ENCODE data around the gene OLFML1. TPM values are rescaled to one million over a fixed set of nuclear protein-coding genes. Genes with fewer than 3 reads are reported as not detected.

Gene OLFML1
- total RNA-seq, 4 donors from 2014 or later = 1.7 to 4.0 (median 2.4) TPM

DNA sequence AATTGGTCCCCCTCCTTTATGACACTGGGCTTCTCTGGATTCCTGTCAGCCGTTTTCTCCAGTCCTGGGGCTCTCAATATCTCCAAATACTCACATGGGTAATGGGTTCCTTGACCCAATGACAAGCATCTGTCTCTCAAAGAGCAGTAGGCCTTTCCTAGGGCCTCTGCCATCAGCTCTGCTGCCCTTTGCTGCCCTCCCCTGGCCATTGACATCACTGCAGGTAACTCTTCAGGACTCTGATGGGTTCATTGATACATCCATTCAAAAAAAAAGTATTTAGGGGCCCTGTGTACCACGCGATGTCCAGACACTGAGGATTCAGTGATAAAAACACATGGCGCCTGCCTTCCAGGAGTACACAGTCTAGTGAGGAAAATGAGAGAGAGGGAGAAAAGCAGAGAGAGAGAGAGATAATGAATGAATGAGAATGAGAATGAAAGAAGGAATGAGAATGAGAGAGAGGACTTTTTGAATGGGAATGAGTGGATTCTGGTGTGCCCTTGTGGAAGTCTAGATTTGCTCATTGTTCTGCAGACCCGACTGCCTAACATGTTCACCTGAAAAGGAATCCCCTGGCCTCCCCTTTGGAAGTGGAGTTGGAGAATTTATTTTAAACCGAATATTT lies 42.6 kb upstream of the OLFML1 start:
- Histone ChIP-seq H3K4me1 (no peaks in the 10 kb centered on the region), H3K4me3 (no peak overlapping the region), H3K27me3 (no peaks in the 10 kb centered on the region), H3K27ac (no peak overlapping the region), H3K36me3 (no peaks in the 10 kb centered on the region), H3K9me3 (no peaks in the 10 kb centered on the region)
- peak; percentile 18 to 39 for DNase-seq
- ATAC-seq = peak; percentile 51 to 87
- intact Hi-C loops (cut with DNase I; ENCODE audit: low total_unique reads) = loop anchor here (5.0 kb wide), 2 partner anchors 70 to 345 kb away; partner anchors contain the start of gene PPFIBP2
- in situ Hi-C loops (cut with MboI; ENCODE audit: low sequenced_read_pairs in 4 of 4) = loop anchor here in 2 of 4 donors (25.0 kb wide), 1 partner anchor 330 kb away; no protein-coding TSS in a partner anchor
- no peak for TF ChIP-seq POLR2A (IDR thresholded peaks at IDR 0.05)
- TF ChIP-seq, protein P1, sequence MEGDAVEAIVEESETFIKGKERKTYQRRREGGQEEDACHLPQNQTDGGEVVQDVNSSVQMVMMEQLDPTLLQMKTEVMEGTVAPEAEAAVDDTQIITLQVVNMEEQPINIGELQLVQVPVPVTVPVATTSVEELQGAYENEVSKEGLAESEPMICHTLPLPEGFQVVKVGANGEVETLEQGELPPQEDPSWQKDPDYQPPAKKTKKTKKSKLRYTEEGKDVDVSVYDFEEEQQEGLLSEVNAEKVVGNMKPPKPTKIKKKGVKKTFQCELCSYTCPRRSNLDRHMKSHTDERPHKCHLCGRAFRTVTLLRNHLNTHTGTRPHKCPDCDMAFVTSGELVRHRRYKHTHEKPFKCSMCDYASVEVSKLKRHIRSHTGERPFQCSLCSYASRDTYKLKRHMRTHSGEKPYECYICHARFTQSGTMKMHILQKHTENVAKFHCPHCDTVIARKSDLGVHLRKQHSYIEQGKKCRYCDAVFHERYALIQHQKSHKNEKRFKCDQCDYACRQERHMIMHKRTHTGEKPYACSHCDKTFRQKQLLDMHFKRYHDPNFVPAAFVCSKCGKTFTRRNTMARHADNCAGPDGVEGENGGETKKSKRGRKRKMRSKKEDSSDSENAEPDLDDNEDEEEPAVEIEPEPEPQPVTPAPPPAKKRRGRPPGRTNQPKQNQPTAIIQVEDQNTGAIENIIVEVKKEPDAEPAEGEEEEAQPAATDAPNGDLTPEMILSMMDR (IDR thresholded peaks at IDR 0.05 in 4 of 5, conservative IDR thresholded peaks at IDR 0.05 in 1 of 5) = peak; percentile 61 to 86 (median 66)

GRCh38 chr11:7444091-7444981 lies 41.0 kb upstream of the OLFML1 start:
- in situ Hi-C loops (cut with MboI; ENCODE audit: low sequenced_read_pairs in 4 of 4) (loop anchor here in 2 of 4 donors (25.0 kb wide), 1 partner anchor 332 kb away; no protein-coding TSS in a partner anchor), intact Hi-C loops (cut with DNase I; ENCODE audit: low total_unique reads) (loop anchor here (5.0 kb wide), 2 partner anchors 68 to 347 kb away; partner anchors contain the start of gene PPFIBP2)
- no peak overlapping the region for H3K27ac ChIP-seq
- no peak for ATAC-seq
- no peaks in the 10 kb centered on the region for H3K4me1 ChIP-seq
- no peak for TF ChIP-seq POLR2A (IDR thresholded peaks at IDR 0.05)
- TF ChIP-seq, protein P1 (IDR thresholded peaks at IDR 0.05 in 4 of 5, conservative IDR thresholded peaks at IDR 0.05 in 1 of 5) = no peak
- H3K9me3 ChIP-seq = no peaks in the 10 kb centered on the region
- no peak overlapping the region for H3K4me3 ChIP-seq
- no peaks in the 10 kb centered on the region for H3K27me3 ChIP-seq
- H3K36me3 ChIP-seq = no peaks in the 10 kb centered on the region
- no peak for DNase-seq

DNA sequence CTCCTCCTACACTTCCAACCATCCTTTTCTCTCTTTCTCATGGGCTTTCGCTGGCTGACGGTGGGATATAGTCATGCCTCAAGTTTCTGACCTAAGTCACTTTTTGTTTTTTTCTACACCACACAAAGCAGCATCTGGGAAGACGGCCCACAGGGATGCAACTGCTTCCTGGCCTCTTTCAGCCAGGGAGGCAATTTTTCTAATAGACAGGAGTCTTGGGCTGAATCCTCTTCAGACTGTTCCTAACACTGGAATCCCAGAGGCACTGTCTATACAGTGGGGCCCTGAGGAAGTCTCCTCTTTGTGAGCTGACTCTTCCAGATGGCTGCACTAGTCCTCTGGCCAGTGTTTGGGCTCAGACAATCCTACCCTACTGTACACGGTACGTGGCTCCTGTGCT lies 39.7 kb upstream of the OLFML1 start:
- no peak for TF ChIP-seq POLR2A (IDR thresholded peaks at IDR 0.05)
- Histone ChIP-seq H3K4me1 (no peaks in the 10 kb centered on the region), H3K27me3 (no peaks in the 10 kb centered on the region), H3K27ac (no peak overlapping the region), H3K36me3 (no peaks in the 10 kb centered on the region), H3K4me3 (no peak overlapping the region), H3K9me3 (no peaks in the 10 kb centered on the region)
- in situ Hi-C loops (cut with MboI; ENCODE audit: low sequenced_read_pairs in 4 of 4) = loop anchor here in 2 of 4 donors (25.0 kb wide), 1 partner anchor 333 kb away; no protein-coding TSS in a partner anchor
- DNase-seq = no peak
- ATAC-seq = no peak
- intact Hi-C loops (cut with DNase I; ENCODE audit: low total_unique reads) = no loop called here

DNA sequence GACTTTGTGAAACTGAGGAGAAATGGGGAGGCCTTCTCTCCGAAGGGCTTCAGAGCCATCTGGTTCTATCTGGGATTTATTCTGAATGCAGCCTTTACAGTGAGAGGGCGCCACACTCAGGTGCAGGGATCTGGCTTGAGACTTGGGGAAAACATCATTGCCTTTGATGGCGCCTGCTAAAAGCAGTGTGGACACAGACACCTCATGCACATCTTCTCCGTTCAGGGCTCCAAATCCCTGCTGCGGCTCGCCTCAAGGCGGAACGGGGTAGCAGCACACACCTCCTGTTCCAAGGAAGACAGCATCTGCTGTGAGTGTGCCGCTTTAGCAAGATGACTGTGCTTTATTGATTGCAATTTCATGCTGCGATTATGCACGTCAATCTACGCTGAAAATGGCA lies 37.1 kb upstream of the OLFML1 start:
- in situ Hi-C loops (cut with MboI; ENCODE audit: low sequenced_read_pairs in 4 of 4) = loop anchor here in 2 of 4 donors (25.0 kb wide), 1 partner anchor 336 kb away; no protein-coding TSS in a partner anchor
- no peaks in the 10 kb centered on the region for H3K9me3 ChIP-seq
- intact Hi-C loops (cut with DNase I; ENCODE audit: low total_unique reads) = no loop called here

More for the DNA sequence above, 37.1 kb upstream of the OLFML1 start:
- Histone ChIP-seq H3K36me3 (no peaks in the 10 kb centered on the region), H3K27me3 (no peaks in the 10 kb centered on the region), H3K4me3 (no peak overlapping the region), H3K4me1 (no peaks in the 10 kb centered on the region), H3K27ac (no peak overlapping the region)
- ATAC-seq (no peak), DNase-seq (no peak)
- TF ChIP-seq POLR2A (IDR thresholded peaks at IDR 0.05) = no peak
- TF ChIP-seq, protein P1 (IDR thresholded peaks at IDR 0.05 in 4 of 5, conservative IDR thresholded peaks at IDR 0.05 in 1 of 5) = no peak

Data from gastrocnemius medialis (tissue), 4 donors.